K562 (cell line): ENCODE data around the gene ACOT9. TPM values are rescaled to one million over a fixed set of nuclear protein-coding genes. Genes with fewer than 3 reads are reported as not detected.
A peak's percentile ranks its signal among the peaks of the same experiment; 100 is the strongest.

Source experiments
- ATAC-seq: fragments of 200-7000 bp; cut with Tn5 transposase; 3 replicates; pipeline ENCODE4 v1.9.1; 2020; ENCODE audit warnings: moderate library complexity
- BruUV-seq: library from RNA; stranded (reverse); fragments of 400-500 nt; replicated peaks from 2 replicates; lab custom pipeline; 2021; lab: Mats Ljungman, UMichigan
- CTCF ChIA-PET: fragments of 300-600 bp; formaldehyde crosslinking; extraction: SDS; loops from one replicate; lab custom pipeline; 2021; ENCODE audit warnings: low intra/inter-chr PET ratio; lab: Yijun Ruan, JAX
- POLR2A ChIA-PET: fragments of 300-600, 350-650 bp; sonication (Branson Sonifier 250); formaldehyde crosslinking; extraction: SDS; loops from one replicate; lab custom pipeline; 2021; ENCODE audit warnings: antibody characterized with exemption, inconsistent platforms; lab: Yijun Ruan, JAX
- DNase-seq, 4 experiments: peaks; one replicate each; pipeline versions ENCODE4 v3.0.0 to v3.0.0-alpha.2; 2011 to 2018; ENCODE audit warnings: low spot score in 3 of 4, mixed read lengths in 3 of 4; ENCODE audit errors: extremely low read depth in 1 of 4
- FAIRE-seq: peaks from 2 replicates; lab custom pipeline; 2011; peaks lifted over from hg19 to GRCh38; lab: Jason Lieb, UNC
- H2AFZ ChIP-seq: 2 replicates; pipeline ENCODE4 v1.6.0; 2011; ENCODE audit warnings: low read depth, low read length, control low read depth, inconsistent platforms
- H3K27ac ChIP-seq: fragments of 200-600 bp; 3 replicates; pipeline ENCODE4 v1.8.0; 2011; ENCODE audit warnings: low read depth, mild to moderate bottlenecking, control low read depth, inconsistent platforms, low read length, moderate library complexity, mixed read lengths; ENCODE audit errors: extremely low read depth
- H3K27me3 ChIP-seq, 2 experiments: fragments of 300-600 bp in 1 of 2; 2 replicates in 1 of 2; 3 replicates in 1 of 2; pipeline versions ENCODE4 v1.6.0 to v1.8.0; 2011; ENCODE audit warnings: inconsistent platforms in 2 of 2, low read length in 2 of 2, mild to moderate bottlenecking in 1 of 2, mixed read lengths in 1 of 2, moderate library complexity in 1 of 2; ENCODE audit not compliant: control insufficient read depth in 2 of 2, insufficient read depth in 2 of 2
- H3K36me3 ChIP-seq: fragments of 300-600 bp; 3 replicates; pipeline ENCODE4 v1.8.0; 2011; ENCODE audit warnings: mild to moderate bottlenecking, low read length, inconsistent platforms; ENCODE audit not compliant: control insufficient read depth, insufficient read depth
- H3K4me1 ChIP-seq, 2 experiments: fragments of 200-600 bp in 1 of 2; replicated peaks in 1 of 2; 2 replicates in 1 of 2; 3 replicates in 1 of 2; pipeline versions ENCODE4 v1.5.1 to v1.8.0; 2011; ENCODE audit warnings: inconsistent platforms in 2 of 2, low read length in 2 of 2, mild to moderate bottlenecking in 1 of 2, mixed read lengths in 1 of 2, moderate library complexity in 1 of 2; ENCODE audit not compliant: control insufficient read depth in 2 of 2, insufficient read depth in 2 of 2
- H3K4me2 ChIP-seq: 2 replicates; pipeline ENCODE4 v1.6.1; 2011; ENCODE audit warnings: low read length, control low read depth, inconsistent platforms, mixed read lengths; ENCODE audit not compliant: insufficient read depth
- H3K4me3 ChIP-seq: fragments of 200-600 bp; sonication (generic), shearing (Covaris generic); 2 replicates; pipeline ENCODE4 v1.5.1; 2016; ENCODE audit warnings: control low read depth, inconsistent platforms
- H3K79me2 ChIP-seq: fragments of 200-600 bp; 3 replicates; pipeline ENCODE4 v1.8.0; 2011; ENCODE audit warnings: low read length, inconsistent platforms; ENCODE audit not compliant: control insufficient read depth, insufficient read depth
- H3K9ac ChIP-seq, 2 experiments: 2 replicates each; pipeline versions ENCODE4 v1.6.0 to v1.6.1; 2011; ENCODE audit warnings: low read depth in 2 of 2, low read length in 2 of 2, control low read depth in 1 of 2, inconsistent platforms in 1 of 2, mild to moderate bottlenecking in 1 of 2, mixed read lengths in 1 of 2; ENCODE audit not compliant: insufficient read depth in 1 of 2
- H3K9me1 ChIP-seq: one replicate; pipeline ENCODE4 v1.6.0; 2011; ENCODE audit warnings: inconsistent platforms, mild to moderate bottlenecking, low read length, moderate library complexity; ENCODE audit not compliant: control insufficient read depth, insufficient read depth
- H3K9me3 ChIP-seq: replicated peaks from 2 replicates; pipeline ENCODE4 v1.5.1; 2011; ENCODE audit warnings: low read depth, low read length, inconsistent platforms; ENCODE audit not compliant: control insufficient read depth, insufficient read depth
- H4K20me1 ChIP-seq: replicated peaks from 2 replicates; pipeline ENCODE4 v1.6.1; 2011; ENCODE audit warnings: low read length, inconsistent platforms, mixed read lengths; ENCODE audit not compliant: control insufficient read depth, insufficient read depth
- NCOA1 ChIP-seq: fragments of 450-650 bp; IDR thresholded peaks from 2 replicates; pipeline ENCODE4 v1.6.1; 2016; ENCODE audit warnings: low read depth
- PCBP1 ChIP-seq: fragments of 200-400 bp; formaldehyde crosslinking; IDR thresholded peaks from 2 replicates; pipeline ENCODE4 v1.6.1; 2018; ENCODE audit warnings: mild to moderate bottlenecking, low read depth, low read length; ENCODE audit not compliant: poor library complexity, severe bottlenecking
- RBM39 ChIP-seq: fragments of 200-400 bp; formaldehyde crosslinking; optimal IDR thresholded peaks from 2 replicates; pipeline ENCODE3; 2018; ENCODE audit warnings: low read depth, low read length
- SUPT5H ChIP-seq: fragments of 450-650 bp; IDR thresholded peaks from 2 replicates; pipeline ENCODE4 v1.6.1; 2016
- ZKSCAN8 ChIP-seq: fragments of 200-800 bp; sonication (Bioruptor generic); IDR thresholded peaks from 2 replicates; pipeline ENCODE4 v1.6.1; 2016; ENCODE audit warnings: missing genetic modification characterization, missing compliant biosample characterization
- WGBS: fragments of 100-300 bp; shearing (Covaris generic); methylation state at CpG from one replicate; pipeline ENCODE4 v1.1.6; 2016; ENCODE audit warnings: low coverage, mixed read lengths; ENCODE audit not compliant: insufficient coverage; ENCODE audit errors: missing lambda C conversion rate; 5-methylcytosine and 5-hydroxymethylcytosine counted together
- in situ Hi-C: fragments of 300-500 bp; cut with MboI; formaldehyde crosslinking; loops from 4 replicates; pipeline ENCODE4 v1.15.0; 2018; ENCODE audit warnings: inconsistent platforms, mixed read lengths
- intact Hi-C: fragments of 100-400 bp; cut with micrococcal nuclease; formaldehyde crosslinking; loops from 2 replicates; pipeline ENCODE4 v1.14.2; 2022
- polyA plus RNA-seq, 8 experiments: library from polyadenylated mRNA; depleted of rRNA in 4 of 8; stranded (reverse) in 5 of 8; unstranded in 3 of 8; fragments of >200 nt; fragmentation: Nextera tagmentation in 2 of 8; fragmentation: Illumina TruSeq in 1 of 8; extraction: Ambion mirVana in 2 of 8; extraction: Trizol in 1 of 8; gene quantifications; 2 replicates each; pipeline versions ENCODE4 v1.2.1 to v1.2.3, GENCODE V29; 2011 to 2014; ENCODE audit warnings: inconsistent platforms in 1 of 8, missing spikeins in 1 of 8
- total RNA-seq, 7 experiments: library from RNA; depleted of rRNA in 6 of 7; stranded (reverse); fragments of >200 nt in 6 of 7; fragmentation: Illumina TruSeq in 2 of 7; extraction: Trizol in 2 of 7; gene quantifications; 2 replicates each; pipeline versions ENCODE4 v1.2.1 to v1.2.3, GENCODE V29; 2011 to 2021; ENCODE audit warnings: low replicate concordance in 1 of 7
- TF ChIP-seq, protein P1 (sequence below): sonication (generic); formaldehyde crosslinking; IDR thresholded peaks from 2 replicates; pipeline ENCODE4 v1.8.0; 2022; ENCODE audit warnings: mild to moderate bottlenecking, missing genetic modification reagents
- TF ChIP-seq, protein P2 (sequence below), 3 experiments: IDR thresholded peaks in 2 of 3; conservative IDR thresholded peaks in 1 of 3; 2 replicates each; pipeline ENCODE4 v1.5.1; 2011 to 2012; ENCODE audit warnings: low read length in 3 of 3, mild to moderate bottlenecking in 3 of 3, control low read depth in 2 of 3, improper control_type of control experiment in 1 of 3, inconsistent platforms in 1 of 3, low read depth in 1 of 3, mixed read lengths in 1 of 3, moderate library complexity in 1 of 3; ENCODE audit not compliant: insufficient read depth in 2 of 3
- TF ChIP-seq, protein P3 (sequence below): fragments of 450-650 bp; formaldehyde crosslinking; IDR thresholded peaks from 2 replicates; pipeline ENCODE4 v1.4.0; 2022; ENCODE audit warnings: missing genetic modification characterization

ACOT9 gene
- total and polyA plus RNA-seq, 9 of the 15 experiments (the other 6 are each of a cell fraction or from before 2014, with no cell fraction given), result 31.2 to 80.9 (median 45.3) TPM

DNA sequence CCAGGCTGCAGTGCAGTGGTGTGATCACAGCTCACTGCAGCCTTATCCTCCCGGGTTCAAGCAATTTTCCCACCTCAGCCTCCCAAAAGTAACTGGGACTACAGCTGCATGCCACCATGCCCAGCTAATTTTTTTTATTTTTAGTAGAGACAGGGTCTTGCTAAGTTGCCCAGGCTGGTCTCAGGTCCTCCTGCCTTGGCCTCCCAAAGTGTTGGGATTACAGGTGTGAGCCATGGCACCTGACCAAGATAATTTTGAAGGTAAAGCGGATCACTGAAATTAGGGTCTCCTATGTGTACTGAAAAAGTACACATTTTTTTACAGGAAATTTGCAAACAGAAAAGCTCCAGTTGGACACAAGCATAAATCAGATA lies 44.7 kb upstream of the ACOT9 start (continued):
- TF ChIP-seq, protein P1, sequence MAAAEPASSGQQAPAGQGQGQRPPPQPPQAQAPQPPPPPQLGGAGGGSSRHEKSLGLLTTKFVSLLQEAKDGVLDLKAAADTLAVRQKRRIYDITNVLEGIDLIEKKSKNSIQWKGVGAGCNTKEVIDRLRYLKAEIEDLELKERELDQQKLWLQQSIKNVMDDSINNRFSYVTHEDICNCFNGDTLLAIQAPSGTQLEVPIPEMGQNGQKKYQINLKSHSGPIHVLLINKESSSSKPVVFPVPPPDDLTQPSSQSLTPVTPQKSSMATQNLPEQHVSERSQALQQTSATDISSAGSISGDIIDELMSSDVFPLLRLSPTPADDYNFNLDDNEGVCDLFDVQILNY (CRISPR knock-in tag), result no peak
- TF ChIP-seq, protein P2, sequence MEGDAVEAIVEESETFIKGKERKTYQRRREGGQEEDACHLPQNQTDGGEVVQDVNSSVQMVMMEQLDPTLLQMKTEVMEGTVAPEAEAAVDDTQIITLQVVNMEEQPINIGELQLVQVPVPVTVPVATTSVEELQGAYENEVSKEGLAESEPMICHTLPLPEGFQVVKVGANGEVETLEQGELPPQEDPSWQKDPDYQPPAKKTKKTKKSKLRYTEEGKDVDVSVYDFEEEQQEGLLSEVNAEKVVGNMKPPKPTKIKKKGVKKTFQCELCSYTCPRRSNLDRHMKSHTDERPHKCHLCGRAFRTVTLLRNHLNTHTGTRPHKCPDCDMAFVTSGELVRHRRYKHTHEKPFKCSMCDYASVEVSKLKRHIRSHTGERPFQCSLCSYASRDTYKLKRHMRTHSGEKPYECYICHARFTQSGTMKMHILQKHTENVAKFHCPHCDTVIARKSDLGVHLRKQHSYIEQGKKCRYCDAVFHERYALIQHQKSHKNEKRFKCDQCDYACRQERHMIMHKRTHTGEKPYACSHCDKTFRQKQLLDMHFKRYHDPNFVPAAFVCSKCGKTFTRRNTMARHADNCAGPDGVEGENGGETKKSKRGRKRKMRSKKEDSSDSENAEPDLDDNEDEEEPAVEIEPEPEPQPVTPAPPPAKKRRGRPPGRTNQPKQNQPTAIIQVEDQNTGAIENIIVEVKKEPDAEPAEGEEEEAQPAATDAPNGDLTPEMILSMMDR (IDR thresholded peaks at IDR 0.05 in 2 of 3, conservative IDR thresholded peaks at IDR 0.05 in 1 of 3; ENCODE audit: insufficient read depth in 2 of 3, low read depth in 1 of 3, low read length in 3 of 3), result no peak
- TF ChIP-seq RBM39, result no peak
- no peak for TF ChIP-seq PCBP1
- TF ChIP-seq, all 486 proteins: peak for 0

DNA sequence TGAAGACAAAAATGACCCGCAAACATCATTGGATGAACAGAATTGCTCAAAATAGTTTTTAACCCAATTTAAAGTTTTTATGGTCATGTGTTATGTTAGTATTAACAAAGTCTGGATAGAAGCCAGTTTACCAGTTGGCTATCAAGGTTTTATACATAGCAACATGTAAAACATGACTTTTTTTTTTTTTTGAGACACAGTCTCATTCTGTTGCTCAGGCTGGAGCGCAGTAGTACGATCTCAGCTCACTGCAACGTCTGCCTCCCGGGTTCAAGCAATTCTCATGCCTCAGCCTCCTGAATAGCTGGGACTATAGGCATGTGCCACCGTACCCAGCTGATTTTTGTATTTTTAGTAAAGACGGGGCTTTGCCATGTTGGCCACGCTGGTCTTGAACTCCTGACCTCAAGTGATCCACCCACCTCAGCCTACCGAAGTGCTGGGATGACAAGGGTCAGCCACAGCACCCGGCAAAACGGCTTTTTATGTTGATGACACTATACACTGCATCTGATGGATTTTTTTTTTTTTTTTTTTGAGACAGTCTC lies 43.3 kb upstream of the ACOT9 start:
- no peak overlapping the region for H3K9ac ChIP-seq
- in situ Hi-C loops, result no loop called here
- H4K20me1 ChIP-seq, result no peaks in the 10 kb centered on the region
- BruUV-seq, result no TSS peak
- H3K79me2 ChIP-seq, result peaks cover 20% of the 10 kb centered on the region
- ATAC-seq (no peak), DNase-seq (no peak), FAIRE-seq (no peak)
- no peak overlapping the region for H2AFZ ChIP-seq
- ChIA-PET CTCF (no interaction called here), POLR2A (interaction anchor here (0.6 to 2.3 kb wide), 4 partner anchors 9 to 104 kb away, joined by 3 to 12 read pairs (median 3); no protein-coding TSS in a partner anchor)
- H3K27ac ChIP-seq, result no peak overlapping the region
- no peak overlapping the region for H3K4me2 ChIP-seq
- peaks cover 3 to 11% of the 10 kb centered on the region in 2 experiments; a peak in 3 of 5 replicates for H3K4me1 ChIP-seq
- 77% methylated on average over 9 of the region's 11 CpGs for WGBS
- no peaks in the 10 kb centered on the region for H3K27me3 ChIP-seq
- H3K4me3 ChIP-seq, result no peak overlapping the region
- peaks cover 17% of the 10 kb centered on the region for H3K36me3 ChIP-seq
- no peaks in the 10 kb centered on the region for H3K9me1 ChIP-seq
- intact Hi-C loops, result no loop called here
- no peaks in the 10 kb centered on the region for H3K9me3 ChIP-seq
- peak; percentile 41; the same call in 1 of the 2 replicates for TF ChIP-seq SUPT5H
- TF ChIP-seq, protein P3, sequence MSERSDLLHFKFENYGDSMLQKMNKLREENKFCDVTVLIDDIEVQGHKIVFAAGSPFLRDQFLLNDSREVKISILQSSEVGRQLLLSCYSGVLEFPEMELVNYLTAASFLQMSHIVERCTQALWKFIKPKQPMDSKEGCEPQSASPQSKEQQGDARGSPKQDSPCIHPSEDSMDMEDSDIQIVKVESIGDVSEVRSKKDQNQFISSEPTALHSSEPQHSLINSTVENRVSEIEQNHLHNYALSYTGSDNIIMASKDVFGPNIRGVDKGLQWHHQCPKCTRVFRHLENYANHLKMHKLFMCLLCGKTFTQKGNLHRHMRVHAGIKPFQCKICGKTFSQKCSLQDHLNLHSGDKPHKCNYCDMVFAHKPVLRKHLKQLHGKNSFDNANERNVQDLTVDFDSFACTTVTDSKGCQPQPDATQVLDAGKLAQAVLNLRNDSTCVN (CRISPR knock-in tag), result 0 out of 2 replicates have a peak, but pooled peaks have one; percentile 30
- TF ChIP-seq NCOA1, result no peak
- no peak for TF ChIP-seq ZKSCAN8 (CRISPR knock-in tag)
